H1 (cell line): ENCODE measurements around the gene ETS1. TPM values are rescaled to one million over a fixed set of nuclear protein-coding genes. Genes with fewer than 3 reads are reported as not detected.

Source experiments
- EP300 ChIP-seq, 2 experiments: IDR thresholded peaks; 1 replicate in 1 of 2; 2 replicates in 1 of 2; pipeline ENCODE4 v1.6.1; 2011 to 2012; ENCODE audit warnings: low read depth in 2 of 2, low read length in 2 of 2, mild to moderate bottlenecking in 2 of 2, borderline replicate concordance in 1 of 2, inconsistent platforms in 1 of 2, moderate library complexity in 1 of 2
- FOSL1 ChIP-seq: IDR thresholded peaks from 2 replicates; pipeline ENCODE4 v1.6.1; 2011; ENCODE audit warnings: mild to moderate bottlenecking, low read depth, low read length, moderate library complexity; ENCODE audit not compliant: insufficient read depth
- polyA plus RNA-seq, 7 experiments: library from polyadenylated mRNA; depleted of rRNA in 3 of 7; stranded (reverse) in 5 of 7; unstranded in 2 of 7; fragments of >200 nt in 5 of 7; fragments of 200-250 nt in 2 of 7; gene quantifications; 1 replicate in 5 of 7; 2 replicates in 1 of 7; 4 replicates in 1 of 7; pipeline versions ENCODE4 v1.2.1 to v1.2.3, GENCODE V29; 2011 to 2013; ENCODE audit warnings: missing spikeins in 2 of 7, mixed read lengths in 2 of 7
- total RNA-seq: library from RNA; stranded (reverse); fragmentation: NEBNext Ultra II Directional; extraction: Animal tissue kit (Norgen Biotek cat#: 25700); gene quantifications from 2 replicates; pipeline ENCODE4 v1.2.1, GENCODE V29; 2021

Gene ETS1
- total and polyA plus RNA-seq, 2 of the 8 experiments (the other 6 are each of a cell fraction or from before 2014, with no cell fraction given) = 10.0 to 35.3 TPM

- TF ChIP-seq FOSL1 (no peak), EP300 (IDR thresholded peaks at IDR 0.05; ENCODE audit: borderline replicate concordance in 1 of 2, low read depth in 2 of 2, low read length in 2 of 2) (no peak)
- TF ChIP-seq, all 59 proteins: peak for 0
These were observed 78.4 kb downstream of the ETS1 start (continued) for GRCh38 chr11:128508770-128509510.
